GM23338 (cell line): Measurements from ENCODE around the gene NKAPL. TPM values are rescaled to one million over a fixed set of nuclear protein-coding genes. Genes with fewer than 3 reads are reported as not detected.

ENCODE experiments used
- ATAC-seq: fragments of 200-7000 bp; cut with Tn5 transposase; 3 replicates; pipeline ENCODE4 v1.9.1; 2020
- DNase-seq: peaks from one replicate; pipeline ENCODE4 v3.0.0-alpha.2; 2015; ENCODE audit warnings: low spot score
- H2AFZ ChIP-seq: fragments of 200-600 bp; sonication (generic); 2 replicates; pipeline ENCODE4 v1.8.0; 2016; ENCODE audit warnings: antibody characterized with exemption, mild to moderate bottlenecking, moderate library complexity
- H3F3A ChIP-seq: fragments of 200-600 bp; sonication (generic); replicated peaks from 2 replicates; pipeline ENCODE4 v1.8.0; 2017; ENCODE audit warnings: antibody characterized with exemption, mixed run types, low read depth
- H3K27ac ChIP-seq: fragments of 200-600 bp; sonication (generic); 2 replicates; pipeline ENCODE4 v1.6.1; 2016; ENCODE audit warnings: low read depth
- H3K27me3 ChIP-seq: fragments of 200-600 bp; sonication (generic); 2 replicates; pipeline ENCODE4 v1.8.0; 2016; ENCODE audit warnings: mild to moderate bottlenecking, mixed run types, moderate library complexity; ENCODE audit not compliant: insufficient read depth
- H3K36me3 ChIP-seq: fragments of 200-600 bp; sonication (generic); 2 replicates; pipeline ENCODE4 v1.8.0; 2016; ENCODE audit warnings: mild to moderate bottlenecking; ENCODE audit not compliant: insufficient read depth
- H3K4me1 ChIP-seq: fragments of 200-600 bp; sonication (generic); 2 replicates; pipeline ENCODE4 v1.8.0; 2016; ENCODE audit warnings: mild to moderate bottlenecking, moderate library complexity; ENCODE audit not compliant: insufficient read depth
- H3K4me2 ChIP-seq: fragments of 200-600 bp; sonication (generic); 2 replicates; pipeline ENCODE4 v1.7.1; 2017; ENCODE audit warnings: mixed run types
- H3K4me3 ChIP-seq: fragments of 200-600 bp; sonication (generic); 2 replicates; pipeline ENCODE4 v1.6.1; 2016; ENCODE audit warnings: mixed run types
- H3K79me2 ChIP-seq: fragments of 200-600 bp; sonication (generic); replicated peaks from 2 replicates; pipeline ENCODE4 v1.8.0; 2017; ENCODE audit warnings: mild to moderate bottlenecking; ENCODE audit not compliant: insufficient read depth
- H3K9me2 ChIP-seq: fragments of 200-600 bp; sonication (generic); 2 replicates; pipeline ENCODE4 v1.8.0; 2017; ENCODE audit not compliant: insufficient read depth
- H4K20me1 ChIP-seq: fragments of 200-600 bp; sonication (generic); replicated peaks from 2 replicates; pipeline ENCODE4 v1.8.0; 2017; ENCODE audit warnings: mild to moderate bottlenecking; ENCODE audit not compliant: insufficient read depth
- H3K27ac Mint-ChIP-seq: 2 replicates; pipeline ENCODE4 v1.8.0; 2020; ENCODE audit warnings: inconsistent platforms, mild to moderate bottlenecking, moderate library complexity, mixed read lengths
- H3K27me3 Mint-ChIP-seq: 3 replicates; pipeline ENCODE4 v1.8.0; 2022; ENCODE audit warnings: low read depth, mild to moderate bottlenecking, moderate library complexity, mixed read lengths, inconsistent platforms; ENCODE audit not compliant: insufficient read depth, poor library complexity
- H3K36me3 Mint-ChIP-seq: 3 replicates; pipeline ENCODE4 v1.8.0; 2021; ENCODE audit warnings: low read depth, mild to moderate bottlenecking, inconsistent platforms, moderate library complexity, mixed read lengths
- H3K4me1 Mint-ChIP-seq: 3 replicates; pipeline ENCODE4 v1.8.0; 2020; ENCODE audit warnings: mild to moderate bottlenecking, inconsistent platforms, mixed read lengths
- H3K4me3 Mint-ChIP-seq: 3 replicates; pipeline ENCODE4 v1.8.0; 2021; ENCODE audit warnings: moderate library complexity, mild to moderate bottlenecking, inconsistent platforms, mixed read lengths
- H3K9me3 Mint-ChIP-seq: 3 replicates; pipeline ENCODE4 v1.8.0; 2020; ENCODE audit warnings: moderate library complexity, mild to moderate bottlenecking, inconsistent platforms, mixed read lengths
- CREB1 ChIP-seq: fragments of 250-450 bp; sonication (Bioruptor Pico); IDR thresholded peaks from 2 replicates; pipeline ENCODE4 v1.5.0; 2020; ENCODE audit warnings: low read depth, mild to moderate bottlenecking, moderate library complexity
- EZH2 ChIP-seq: fragments of 200-600 bp; sonication (generic); IDR thresholded peaks from one replicate; pipeline ENCODE4 v1.8.0; 2017; ENCODE audit warnings: antibody characterized with exemption, mild to moderate bottlenecking, low read depth; ENCODE audit not compliant: unreplicated experiment
- EZH2phosphoT487 ChIP-seq: fragments of 200-600 bp; sonication (generic); IDR thresholded peaks from one replicate; pipeline ENCODE4 v1.8.1; 2018; ENCODE audit warnings: antibody characterized with exemption; ENCODE audit not compliant: unreplicated experiment
- JUNB ChIP-seq: IDR thresholded peaks from one replicate; pipeline ENCODE4 v1.6.1; 2016; ENCODE audit warnings: antibody characterized with exemption; ENCODE audit not compliant: unreplicated experiment
- NANOG ChIP-seq: IDR thresholded peaks from 2 replicates; pipeline ENCODE4 v1.6.1; 2016; ENCODE audit warnings: antibody characterized with exemption, borderline replicate concordance
- POLR2AphosphoS5 ChIP-seq: IDR thresholded peaks from 2 replicates; pipeline ENCODE4 v1.6.1; 2016; ENCODE audit warnings: antibody characterized with exemption, low read depth
- STAT1 ChIP-seq: IDR thresholded peaks from one replicate; pipeline ENCODE4 v1.6.1; 2016; ENCODE audit warnings: antibody characterized with exemption; ENCODE audit not compliant: unreplicated experiment
- ZNF114 ChIP-seq: fragments of 250-450 bp; sonication (Bioruptor Pico); IDR thresholded peaks from 2 replicates; pipeline ENCODE4 v1.5.0; 2020; ENCODE audit warnings: mild to moderate bottlenecking, moderate library complexity
- ZNF331 ChIP-seq: fragments of 250-450 bp; sonication (Bioruptor Pico); IDR thresholded peaks from 2 replicates; pipeline ENCODE4 v1.5.0; 2020; ENCODE audit warnings: low read depth, mild to moderate bottlenecking, moderate library complexity
- polyA plus RNA-seq: library from polyadenylated mRNA; unstranded; fragments of >200 nt; fragmentation: Nextera tagmentation; extraction: Ambion mirVana; gene quantifications from 2 replicates; pipeline ENCODE4 v1.2.1, GENCODE V29; 2016
- total RNA-seq: library from RNA; depleted of rRNA; stranded (reverse); fragments of >200 nt; shearing (Covaris generic); gene quantifications from 2 replicates; pipeline ENCODE4 v1.2.3, GENCODE V29; 2014
- TF ChIP-seq, protein P1 (sequence below): IDR thresholded peaks from 2 replicates; pipeline ENCODE4 v1.6.1; 2016; ENCODE audit warnings: antibody characterized with exemption
- TF ChIP-seq, protein P2 (sequence below), 2 experiments: fragments of 200-600 bp in 1 of 2; sonication (generic) in 1 of 2; conservative IDR thresholded peaks; 2 replicates each; pipeline versions ENCODE4 v1.5.1 to v1.6.1; 2016 to 2017; ENCODE audit warnings: antibody characterized with exemption in 2 of 2, low read depth in 2 of 2, mild to moderate bottlenecking in 2 of 2, moderate library complexity in 1 of 2
- TF ChIP-seq, protein P3 (sequence below): IDR thresholded peaks from one replicate; pipeline ENCODE4 v1.6.1; 2018; ENCODE audit warnings: antibody characterized with exemption; ENCODE audit not compliant: unreplicated experiment
- TF ChIP-seq, protein P4 (sequence below): fragments of 250-450 bp; sonication (Bioruptor Pico); IDR thresholded peaks from 2 replicates; pipeline ENCODE4 v1.5.0; 2020; ENCODE audit warnings: mild to moderate bottlenecking, moderate library complexity

The NKAPL gene
- total and polyA plus RNA-seq, 2 experiments from 2014 or later: 1.6 to 2.9 TPM

DNA sequence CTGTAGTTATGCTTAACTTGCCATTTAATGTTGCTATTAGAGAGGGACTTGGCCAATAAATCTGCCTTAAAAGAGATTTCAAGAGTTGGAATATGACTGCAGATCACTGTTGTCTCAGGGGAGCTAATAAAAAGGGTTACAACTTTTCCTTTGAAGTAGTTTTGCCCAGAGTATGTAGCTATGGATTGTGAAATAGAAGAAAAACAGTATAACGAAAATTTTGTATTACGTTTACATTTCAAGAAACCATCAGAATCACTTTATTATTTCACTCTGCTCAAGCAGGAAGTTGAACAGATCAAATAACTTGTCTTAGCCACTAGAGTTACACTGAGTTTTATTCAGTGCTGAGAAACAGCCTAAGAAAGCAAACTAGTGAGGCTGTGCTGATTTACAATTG lies 4.8 kb downstream of the NKAPL start:
- no peak overlapping the region for H3K4me2 ChIP-seq
- H4K20me1 ChIP-seq: no peaks in the 10 kb centered on the region
- peaks cover 16% of the 10 kb centered on the region for H3K79me2 ChIP-seq
- Mint-ChIP-seq H3K36me3 (no peaks in the 10 kb centered on the region), H3K4me3 (no peak overlapping the region), H3K9me3 (peaks cover 5% of the 10 kb centered on the region; the same call in 2 of the 3 replicates), H3K27ac (no peak overlapping the region), H3K4me1 (no peaks in the 10 kb centered on the region; the same call in 1 of the 3 replicates), H3K27me3 (peaks cover 15% of the 10 kb centered on the region)
- no peaks in the 10 kb centered on the region for H3K9me2 ChIP-seq
- no peak overlapping the region for H2AFZ ChIP-seq
- peaks cover 3% of the 10 kb centered on the region; the same call in 1 of the 2 replicates for H3F3A ChIP-seq
- TF ChIP-seq EZH2 (no peak), NANOG (no peak), CREB1 (no peak), JUNB (no peak), STAT1 (no peak), EZH2phosphoT487 (no peak), POLR2AphosphoS5 (no peak), ZNF331 (CRISPR knock-in tag) (no peak), ZNF114 (CRISPR knock-in tag) (no peak)
- TF ChIP-seq, protein P1, sequence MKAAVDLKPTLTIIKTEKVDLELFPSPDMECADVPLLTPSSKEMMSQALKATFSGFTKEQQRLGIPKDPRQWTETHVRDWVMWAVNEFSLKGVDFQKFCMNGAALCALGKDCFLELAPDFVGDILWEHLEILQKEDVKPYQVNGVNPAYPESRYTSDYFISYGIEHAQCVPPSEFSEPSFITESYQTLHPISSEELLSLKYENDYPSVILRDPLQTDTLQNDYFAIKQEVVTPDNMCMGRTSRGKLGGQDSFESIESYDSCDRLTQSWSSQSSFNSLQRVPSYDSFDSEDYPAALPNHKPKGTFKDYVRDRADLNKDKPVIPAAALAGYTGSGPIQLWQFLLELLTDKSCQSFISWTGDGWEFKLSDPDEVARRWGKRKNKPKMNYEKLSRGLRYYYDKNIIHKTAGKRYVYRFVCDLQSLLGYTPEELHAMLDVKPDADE: no peak
- TF ChIP-seq, protein P2, sequence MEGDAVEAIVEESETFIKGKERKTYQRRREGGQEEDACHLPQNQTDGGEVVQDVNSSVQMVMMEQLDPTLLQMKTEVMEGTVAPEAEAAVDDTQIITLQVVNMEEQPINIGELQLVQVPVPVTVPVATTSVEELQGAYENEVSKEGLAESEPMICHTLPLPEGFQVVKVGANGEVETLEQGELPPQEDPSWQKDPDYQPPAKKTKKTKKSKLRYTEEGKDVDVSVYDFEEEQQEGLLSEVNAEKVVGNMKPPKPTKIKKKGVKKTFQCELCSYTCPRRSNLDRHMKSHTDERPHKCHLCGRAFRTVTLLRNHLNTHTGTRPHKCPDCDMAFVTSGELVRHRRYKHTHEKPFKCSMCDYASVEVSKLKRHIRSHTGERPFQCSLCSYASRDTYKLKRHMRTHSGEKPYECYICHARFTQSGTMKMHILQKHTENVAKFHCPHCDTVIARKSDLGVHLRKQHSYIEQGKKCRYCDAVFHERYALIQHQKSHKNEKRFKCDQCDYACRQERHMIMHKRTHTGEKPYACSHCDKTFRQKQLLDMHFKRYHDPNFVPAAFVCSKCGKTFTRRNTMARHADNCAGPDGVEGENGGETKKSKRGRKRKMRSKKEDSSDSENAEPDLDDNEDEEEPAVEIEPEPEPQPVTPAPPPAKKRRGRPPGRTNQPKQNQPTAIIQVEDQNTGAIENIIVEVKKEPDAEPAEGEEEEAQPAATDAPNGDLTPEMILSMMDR (conservative IDR thresholded peaks at IDR 0.05; ENCODE audit: low read depth in 2 of 2): no peak
- TF ChIP-seq, protein P3, sequence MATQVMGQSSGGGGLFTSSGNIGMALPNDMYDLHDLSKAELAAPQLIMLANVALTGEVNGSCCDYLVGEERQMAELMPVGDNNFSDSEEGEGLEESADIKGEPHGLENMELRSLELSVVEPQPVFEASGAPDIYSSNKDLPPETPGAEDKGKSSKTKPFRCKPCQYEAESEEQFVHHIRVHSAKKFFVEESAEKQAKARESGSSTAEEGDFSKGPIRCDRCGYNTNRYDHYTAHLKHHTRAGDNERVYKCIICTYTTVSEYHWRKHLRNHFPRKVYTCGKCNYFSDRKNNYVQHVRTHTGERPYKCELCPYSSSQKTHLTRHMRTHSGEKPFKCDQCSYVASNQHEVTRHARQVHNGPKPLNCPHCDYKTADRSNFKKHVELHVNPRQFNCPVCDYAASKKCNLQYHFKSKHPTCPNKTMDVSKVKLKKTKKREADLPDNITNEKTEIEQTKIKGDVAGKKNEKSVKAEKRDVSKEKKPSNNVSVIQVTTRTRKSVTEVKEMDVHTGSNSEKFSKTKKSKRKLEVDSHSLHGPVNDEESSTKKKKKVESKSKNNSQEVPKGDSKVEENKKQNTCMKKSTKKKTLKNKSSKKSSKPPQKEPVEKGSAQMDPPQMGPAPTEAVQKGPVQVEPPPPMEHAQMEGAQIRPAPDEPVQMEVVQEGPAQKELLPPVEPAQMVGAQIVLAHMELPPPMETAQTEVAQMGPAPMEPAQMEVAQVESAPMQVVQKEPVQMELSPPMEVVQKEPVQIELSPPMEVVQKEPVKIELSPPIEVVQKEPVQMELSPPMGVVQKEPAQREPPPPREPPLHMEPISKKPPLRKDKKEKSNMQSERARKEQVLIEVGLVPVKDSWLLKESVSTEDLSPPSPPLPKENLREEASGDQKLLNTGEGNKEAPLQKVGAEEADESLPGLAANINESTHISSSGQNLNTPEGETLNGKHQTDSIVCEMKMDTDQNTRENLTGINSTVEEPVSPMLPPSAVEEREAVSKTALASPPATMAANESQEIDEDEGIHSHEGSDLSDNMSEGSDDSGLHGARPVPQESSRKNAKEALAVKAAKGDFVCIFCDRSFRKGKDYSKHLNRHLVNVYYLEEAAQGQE: no peak
- TF ChIP-seq, protein P4, sequence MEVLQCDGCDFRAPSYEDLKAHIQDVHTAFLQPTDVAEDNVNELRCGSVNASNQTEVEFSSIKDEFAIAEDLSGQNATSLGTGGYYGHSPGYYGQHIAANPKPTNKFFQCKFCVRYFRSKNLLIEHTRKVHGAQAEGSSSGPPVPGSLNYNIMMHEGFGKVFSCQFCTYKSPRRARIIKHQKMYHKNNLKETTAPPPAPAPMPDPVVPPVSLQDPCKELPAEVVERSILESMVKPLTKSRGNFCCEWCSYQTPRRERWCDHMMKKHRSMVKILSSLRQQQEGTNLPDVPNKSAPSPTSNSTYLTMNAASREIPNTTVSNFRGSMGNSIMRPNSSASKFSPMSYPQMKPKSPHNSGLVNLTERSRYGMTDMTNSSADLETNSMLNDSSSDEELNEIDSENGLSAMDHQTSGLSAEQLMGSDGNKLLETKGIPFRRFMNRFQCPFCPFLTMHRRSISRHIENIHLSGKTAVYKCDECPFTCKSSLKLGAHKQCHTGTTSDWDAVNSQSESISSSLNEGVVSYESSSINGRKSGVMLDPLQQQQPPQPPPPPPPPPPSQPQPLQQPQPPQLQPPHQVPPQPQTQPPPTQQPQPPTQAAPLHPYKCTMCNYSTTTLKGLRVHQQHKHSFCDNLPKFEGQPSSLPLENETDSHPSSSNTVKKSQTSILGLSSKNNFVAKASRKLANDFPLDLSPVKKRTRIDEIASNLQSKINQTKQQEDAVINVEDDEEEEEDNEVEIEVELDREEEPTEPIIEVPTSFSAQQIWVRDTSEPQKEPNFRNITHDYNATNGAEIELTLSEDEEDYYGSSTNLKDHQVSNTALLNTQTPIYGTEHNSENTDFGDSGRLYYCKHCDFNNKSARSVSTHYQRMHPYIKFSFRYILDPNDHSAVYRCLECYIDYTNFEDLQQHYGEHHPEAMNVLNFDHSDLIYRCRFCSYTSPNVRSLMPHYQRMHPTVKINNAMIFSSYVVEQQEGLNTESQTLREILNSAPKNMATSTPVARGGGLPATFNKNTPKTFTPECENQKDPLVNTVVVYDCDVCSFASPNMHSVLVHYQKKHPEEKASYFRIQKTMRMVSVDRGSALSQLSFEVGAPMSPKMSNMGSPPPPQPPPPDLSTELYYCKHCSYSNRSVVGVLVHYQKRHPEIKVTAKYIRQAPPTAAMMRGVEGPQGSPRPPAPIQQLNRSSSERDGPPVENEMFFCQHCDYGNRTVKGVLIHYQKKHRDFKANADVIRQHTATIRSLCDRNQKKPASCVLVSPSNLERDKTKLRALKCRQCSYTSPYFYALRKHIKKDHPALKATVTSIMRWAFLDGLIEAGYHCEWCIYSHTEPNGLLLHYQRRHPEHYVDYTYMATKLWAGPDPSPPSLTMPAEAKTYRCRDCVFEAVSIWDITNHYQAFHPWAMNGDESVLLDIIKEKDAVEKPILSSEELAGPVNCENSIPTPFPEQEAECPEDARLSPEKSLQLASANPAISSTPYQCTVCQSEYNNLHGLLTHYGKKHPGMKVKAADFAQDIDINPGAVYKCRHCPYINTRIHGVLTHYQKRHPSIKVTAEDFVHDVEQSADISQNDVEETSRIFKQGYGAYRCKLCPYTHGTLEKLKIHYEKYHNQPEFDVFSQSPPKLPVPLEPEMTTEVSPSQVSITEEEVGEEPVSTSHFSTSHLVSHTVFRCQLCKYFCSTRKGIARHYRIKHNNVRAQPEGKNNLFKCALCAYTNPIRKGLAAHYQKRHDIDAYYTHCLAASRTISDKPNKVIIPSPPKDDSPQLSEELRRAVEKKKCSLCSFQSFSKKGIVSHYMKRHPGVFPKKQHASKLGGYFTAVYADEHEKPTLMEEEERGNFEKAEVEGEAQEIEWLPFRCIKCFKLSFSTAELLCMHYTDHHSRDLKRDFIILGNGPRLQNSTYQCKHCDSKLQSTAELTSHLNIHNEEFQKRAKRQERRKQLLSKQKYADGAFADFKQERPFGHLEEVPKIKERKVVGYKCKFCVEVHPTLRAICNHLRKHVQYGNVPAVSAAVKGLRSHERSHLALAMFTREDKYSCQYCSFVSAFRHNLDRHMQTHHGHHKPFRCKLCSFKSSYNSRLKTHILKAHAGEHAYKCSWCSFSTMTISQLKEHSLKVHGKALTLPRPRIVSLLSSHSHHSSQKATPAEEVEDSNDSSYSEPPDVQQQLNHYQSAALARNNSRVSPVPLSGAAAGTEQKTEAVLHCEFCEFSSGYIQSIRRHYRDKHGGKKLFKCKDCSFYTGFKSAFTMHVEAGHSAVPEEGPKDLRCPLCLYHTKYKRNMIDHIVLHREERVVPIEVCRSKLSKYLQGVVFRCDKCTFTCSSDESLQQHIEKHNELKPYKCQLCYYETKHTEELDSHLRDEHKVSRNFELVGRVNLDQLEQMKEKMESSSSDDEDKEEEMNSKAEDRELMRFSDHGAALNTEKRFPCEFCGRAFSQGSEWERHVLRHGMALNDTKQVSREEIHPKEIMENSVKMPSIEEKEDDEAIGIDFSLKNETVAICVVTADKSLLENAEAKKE (CRISPR knock-in tag): no peak
- H3K4me1 ChIP-seq: no peaks in the 10 kb centered on the region
- H3K4me3 ChIP-seq: no peak overlapping the region
- peaks cover 52% of the 10 kb centered on the region for H3K27me3 ChIP-seq
- no peak overlapping the region for H3K27ac ChIP-seq
- DNase-seq: no peak
- no peak for ATAC-seq
- H3K36me3 ChIP-seq: no peaks in the 10 kb centered on the region
